Fibroblast of the conjunctiva (primary cell): ENCODE results near the gene SNX24.

ENCODE experiments used
- DNase-seq: peaks from one replicate; pipeline ENCODE4 v3.0.0-alpha.2; 2010; ENCODE audit warnings: low read depth

SNX24 gene

DNA sequence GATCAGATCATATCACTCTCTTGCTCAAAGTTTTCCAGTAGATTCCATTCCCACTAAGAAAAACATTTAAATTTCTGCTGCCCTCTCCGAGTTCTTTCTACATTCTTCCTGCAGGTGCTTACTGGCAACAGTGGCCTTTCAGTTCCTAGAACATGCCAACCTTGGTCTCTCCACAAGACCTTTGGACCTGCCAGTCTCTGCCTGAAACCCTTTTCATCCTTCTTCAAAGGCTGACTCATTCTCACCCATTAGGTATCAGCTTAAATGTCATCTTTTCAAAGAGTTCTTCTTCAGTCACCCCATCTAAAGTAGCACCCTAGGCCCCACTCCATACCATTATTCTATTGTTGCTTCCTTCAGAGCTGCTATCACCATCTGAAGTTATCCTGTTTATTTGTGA, 169.3 kb downstream of the SNX24 start:
- no peak for DNase-seq

DNA sequence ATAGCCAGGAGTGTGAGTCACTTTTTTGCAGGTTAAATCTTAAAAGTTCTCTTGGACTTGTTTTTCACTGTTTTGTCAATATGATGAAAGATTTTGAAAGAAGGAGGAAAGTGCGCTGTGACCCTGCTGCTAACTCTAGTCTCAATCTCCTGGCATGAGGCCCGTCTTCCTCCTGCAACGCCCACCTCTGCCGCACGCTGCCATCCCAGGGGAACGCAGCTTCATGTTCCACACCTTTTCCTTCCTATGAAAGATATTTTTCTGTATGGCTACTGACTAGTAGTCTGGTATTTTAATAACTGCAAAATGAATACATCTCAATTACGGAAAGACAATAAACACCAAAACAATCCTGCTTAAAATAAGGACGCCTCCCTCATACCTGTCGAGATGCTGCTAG, 182.8 kb downstream of the SNX24 start:
- peak; percentile 12 for DNase-seq

DNA sequence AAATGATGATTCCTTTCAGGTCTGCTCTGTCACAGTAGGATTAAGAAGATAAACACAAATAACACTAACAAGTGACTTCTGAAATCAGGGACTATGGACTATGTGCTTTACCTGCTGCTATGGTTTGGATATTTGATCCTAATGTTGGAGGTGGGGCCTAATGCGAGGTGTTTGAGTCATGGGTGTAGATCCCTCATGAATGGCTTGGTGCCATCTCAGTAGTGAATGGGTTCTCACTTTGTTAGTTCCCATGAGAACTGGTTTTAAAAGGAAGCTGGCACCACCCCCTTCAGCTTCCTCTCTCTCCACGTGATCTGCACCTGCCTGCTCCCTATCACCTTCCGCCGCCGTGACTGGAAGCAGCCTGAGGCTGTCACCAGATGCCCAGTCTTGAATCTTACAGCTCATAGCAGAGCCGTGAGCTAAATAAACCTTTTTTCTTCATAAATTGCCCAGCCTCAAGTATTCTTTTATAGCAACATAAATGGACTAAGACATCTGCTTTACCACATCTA, 187.8 kb downstream of the SNX24 start:
- DNase-seq: no peak

DNA sequence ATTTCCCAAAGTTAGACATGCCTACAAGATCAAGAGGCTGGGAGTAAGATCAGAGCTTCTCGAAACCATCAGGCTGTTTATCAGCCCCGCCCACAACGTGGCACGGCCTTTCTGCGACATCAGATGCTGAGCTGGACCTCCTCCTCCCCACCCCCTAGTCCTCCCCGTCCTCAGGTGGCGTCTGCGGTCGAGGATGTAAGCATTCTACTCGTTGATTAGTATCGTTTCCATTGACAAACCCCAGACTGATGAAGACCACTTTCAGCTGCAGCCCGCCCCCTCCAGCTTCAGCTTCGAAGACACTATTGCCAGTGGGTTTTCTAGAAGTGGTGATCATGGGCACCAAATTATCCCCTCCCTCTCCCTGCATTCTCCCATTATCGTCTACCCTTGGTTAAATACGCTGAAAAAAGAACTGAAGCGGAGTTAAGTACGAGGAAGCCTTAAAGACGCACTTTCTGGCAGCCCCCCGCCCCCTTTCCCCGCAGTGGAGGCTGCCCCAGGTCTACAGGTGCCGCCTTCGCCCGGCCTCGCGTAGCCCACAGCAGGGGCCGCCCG, 190.0 kb downstream of the SNX24 start:
- peak; percentile 10 for DNase-seq

DNA sequence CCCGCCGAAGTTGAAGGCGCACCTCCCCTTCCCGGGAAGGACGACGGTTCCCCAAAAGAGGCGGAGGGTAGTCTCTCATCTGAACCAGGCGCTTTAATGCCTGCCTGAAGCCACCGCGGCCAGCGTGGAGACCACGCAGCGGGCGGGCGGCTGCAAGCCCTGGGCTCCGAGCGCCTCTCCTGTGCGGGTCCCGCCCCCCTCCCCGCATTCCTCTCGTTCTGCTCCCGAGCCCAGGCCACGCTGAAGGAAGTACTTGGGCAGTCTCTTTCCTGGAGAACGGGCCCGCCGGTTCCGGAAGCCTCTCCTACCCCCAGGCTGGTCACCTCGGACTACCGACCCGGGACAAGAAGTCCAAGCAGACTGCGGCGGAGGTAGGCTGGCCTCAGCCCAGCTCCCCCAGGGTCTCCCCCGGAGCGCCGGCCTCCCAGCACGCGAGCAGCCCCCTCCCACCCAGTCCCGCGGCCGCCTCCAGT, 190.5 kb downstream of the SNX24 start:
- peak; percentile 9 for DNase-seq

DNA sequence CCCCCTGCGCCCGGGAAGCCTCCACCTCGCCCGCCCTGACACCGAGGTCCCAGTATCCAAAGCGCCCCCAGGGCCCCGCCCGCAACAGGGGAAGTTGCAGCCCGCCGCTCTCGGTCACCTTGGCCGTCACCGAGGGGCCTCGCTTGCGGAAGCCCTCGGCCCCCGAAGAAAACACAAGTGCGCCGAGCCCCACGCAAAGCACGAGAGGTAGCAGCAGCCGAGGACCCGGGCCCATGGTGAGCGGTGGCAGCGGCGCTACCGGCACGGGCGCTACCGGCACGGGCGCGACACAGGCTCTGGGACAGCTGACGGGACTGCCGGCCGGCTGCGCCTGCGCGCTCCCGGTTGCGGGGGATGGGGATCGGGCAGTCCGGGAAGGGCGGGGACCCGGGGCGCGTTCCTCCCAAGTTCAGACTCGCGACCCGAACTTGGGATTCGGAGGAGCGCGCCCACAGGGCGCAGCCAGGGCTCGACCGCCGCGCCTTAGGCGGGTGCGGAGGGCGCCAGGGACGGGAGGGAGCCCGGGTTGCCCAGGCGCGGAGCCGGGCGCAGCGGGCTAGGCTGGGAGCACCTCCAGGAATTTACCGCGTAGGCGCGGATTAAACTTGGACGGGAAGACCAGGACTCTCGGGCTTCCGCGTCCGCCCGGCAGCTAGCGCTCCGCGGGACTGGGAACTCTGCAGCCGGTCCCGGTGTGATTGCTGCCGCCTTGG, 191.1 kb downstream of the SNX24 start, which contains the start of gene PPIC:
PPIC (minus strand) TSS at position 335 of the 713 bp plus-strand sequence; CDS start at position 235, 100 bp downstream.
- peak; percentile 60 for DNase-seq

DNA sequence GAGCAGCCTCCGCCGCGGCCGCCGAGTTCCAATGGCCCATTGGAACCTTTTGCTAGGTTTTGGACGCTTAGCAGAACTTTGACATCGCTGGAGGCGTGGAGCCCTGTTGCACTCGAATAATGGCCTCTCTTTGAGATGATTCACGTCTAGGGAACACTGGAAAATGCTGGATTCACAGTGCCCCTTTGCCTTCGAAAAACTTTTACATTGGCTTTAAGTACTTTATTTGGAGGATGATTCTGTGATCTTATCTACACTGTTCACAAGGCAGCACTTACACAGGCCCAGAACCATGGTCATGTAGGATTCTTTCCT, 191.6 kb downstream of the SNX24 start:
- DNase-seq: peak; percentile 2

DNA sequence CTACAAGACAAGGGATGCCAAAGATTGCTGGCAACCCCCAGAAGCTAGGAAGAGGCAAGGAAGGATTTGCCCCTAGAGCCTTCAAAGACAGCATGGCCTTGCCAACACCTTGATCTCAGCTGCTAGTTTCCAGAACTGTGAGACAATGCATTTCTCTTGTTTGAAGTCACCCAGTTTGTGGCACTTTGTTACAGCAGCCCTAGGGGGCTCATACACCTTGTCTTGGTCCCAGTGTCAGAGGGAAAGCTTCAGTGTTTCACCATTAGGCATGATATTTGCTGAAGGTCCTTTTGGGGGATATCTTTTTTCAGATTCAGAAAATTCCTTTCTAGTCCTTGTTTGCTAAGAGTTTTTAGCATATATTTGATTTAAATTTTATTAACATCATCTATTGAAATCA, 194.3 kb downstream of the SNX24 start:
- DNase-seq: no peak

DNA sequence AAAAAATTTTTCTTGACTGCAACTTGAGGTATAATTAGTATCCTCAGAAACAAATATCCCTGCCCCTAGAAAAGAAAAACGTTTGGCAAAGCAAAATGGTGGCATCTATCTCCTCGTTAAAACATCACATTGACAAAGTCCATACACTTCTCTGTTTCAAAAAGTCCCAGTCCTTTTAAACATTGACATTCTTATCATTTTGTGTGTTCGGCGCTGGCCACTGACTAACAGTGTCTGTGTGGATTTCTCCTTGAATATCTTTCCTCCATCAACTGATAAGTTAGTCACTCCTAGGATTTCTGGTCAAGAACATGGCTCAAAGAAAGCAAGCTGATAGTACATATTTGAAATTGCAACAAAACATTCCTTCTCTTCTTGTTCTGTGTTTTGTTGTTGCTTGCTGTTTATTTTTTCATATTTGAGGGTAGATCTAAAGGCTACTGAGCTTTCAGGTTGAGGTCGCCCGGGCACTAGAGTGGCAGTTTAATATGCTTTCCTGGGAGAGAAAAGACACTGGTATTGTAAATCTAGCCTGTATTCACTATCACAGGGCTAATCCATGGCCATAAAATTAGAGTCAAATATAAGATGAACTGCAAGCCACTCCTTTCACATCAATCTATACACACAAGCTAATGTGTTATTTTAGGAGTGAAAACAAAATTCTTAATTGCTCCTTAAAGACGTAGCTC, 199.7 kb downstream of the SNX24 start:
- DNase-seq: no peak

DNA sequence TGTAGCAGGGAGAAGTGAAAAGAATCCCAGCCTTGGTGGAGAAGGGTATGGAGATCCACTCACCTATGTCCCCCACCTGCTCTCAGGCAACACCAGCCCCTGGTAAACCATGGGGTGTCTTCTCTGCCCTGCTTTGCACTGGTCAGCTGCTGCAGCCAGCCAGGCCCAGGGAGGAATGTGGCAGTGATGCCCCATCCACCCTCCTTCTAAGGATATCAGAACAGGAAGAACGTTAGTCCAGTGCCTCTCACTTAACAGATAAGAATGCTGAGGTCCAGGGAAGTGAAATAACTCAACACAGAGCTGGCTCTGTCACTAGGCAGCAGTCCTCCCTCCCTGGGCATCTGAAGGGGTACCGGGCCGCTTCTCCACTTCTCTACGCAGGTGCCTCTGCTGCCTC, 200.8 kb downstream of the SNX24 start:
- DNase-seq: no peak

DNA sequence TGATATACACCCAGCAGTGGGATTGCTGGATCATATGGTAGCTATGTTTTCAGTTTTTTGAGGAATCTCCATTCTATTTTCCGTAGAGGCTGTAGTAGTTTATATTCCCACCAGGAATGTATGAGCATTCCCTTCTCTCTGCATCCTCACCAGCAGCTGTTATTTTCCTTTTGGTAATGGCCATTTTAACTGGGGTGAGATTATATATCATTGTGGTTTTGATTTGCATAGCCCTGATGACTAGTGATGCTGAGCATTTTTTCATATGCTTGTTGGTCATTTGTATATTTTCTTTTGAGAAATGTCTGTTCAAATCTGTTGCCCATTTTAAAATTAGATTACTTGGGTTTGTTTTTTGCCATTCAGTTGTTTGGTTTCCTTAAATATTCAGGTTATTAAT, 202.3 kb downstream of the SNX24 start:
- no peak for DNase-seq

DNA sequence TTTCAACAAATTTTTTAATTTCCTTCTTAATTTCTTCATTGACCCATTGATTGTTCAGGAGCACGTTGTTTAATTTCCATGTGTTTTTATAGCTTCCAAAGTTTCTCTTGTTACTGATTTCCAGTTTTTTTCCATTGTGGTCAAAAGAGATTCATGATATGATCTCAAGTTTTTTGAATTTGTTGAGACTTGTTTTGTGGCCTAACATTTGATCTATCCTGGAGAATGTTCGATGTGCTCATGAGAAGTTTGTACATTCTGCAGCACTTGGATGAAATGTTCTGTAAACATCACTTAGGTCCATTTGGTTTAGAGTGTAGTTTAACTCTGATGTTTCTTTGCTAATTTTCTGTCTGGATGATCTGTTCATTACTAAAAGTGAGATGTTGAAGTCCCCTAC, 205.8 kb downstream of the SNX24 start:
- DNase-seq: no peak
